ENCODE data around the gene ANO6.

Gene ANO6

GRCh38 chr12:45402288-45402687 lies 186.4 kb downstream of the ANO6 start:
- no peak for TF ChIP-seq CTCF (IDR thresholded peaks at IDR 0.05; ENCODE audit: borderline replicate concordance, insufficient read depth, low read depth, low read length)
- no peak overlapping the region for H3K4me3 ChIP-seq (ENCODE audit: low read depth, low read length)

- H3K4me3 ChIP-seq (ENCODE audit: low read depth, low read length), result no peak overlapping the region
- TF ChIP-seq CTCF (IDR thresholded peaks at IDR 0.05; ENCODE audit: borderline replicate concordance, insufficient read depth, low read depth, low read length), result no peak
Observed at GRCh38 chr12:45406988-45407850, 191.3 kb downstream of the ANO6 start.

- H3K4me3 ChIP-seq (ENCODE audit: low read depth, low read length), result no peak overlapping the region
- no peak for TF ChIP-seq CTCF (IDR thresholded peaks at IDR 0.05; ENCODE audit: borderline replicate concordance, insufficient read depth, low read depth, low read length)
Observed at GRCh38 chr12:45407981-45408728, 192.3 kb downstream of the ANO6 start.

- TF ChIP-seq CTCF (IDR thresholded peaks at IDR 0.05; ENCODE audit: borderline replicate concordance, insufficient read depth, low read depth, low read length), result no peak
- H3K4me3 ChIP-seq (ENCODE audit: low read depth, low read length), result no peak overlapping the region
Observed at GRCh38 chr12:45408729-45409114, 192.8 kb downstream of the ANO6 start.

- no peak for TF ChIP-seq CTCF (IDR thresholded peaks at IDR 0.05; ENCODE audit: borderline replicate concordance, insufficient read depth, low read depth, low read length)
Observed at GRCh38 chr12:45409966-45410365, 194.1 kb downstream of the ANO6 start.

GRCh38 chr12:45411626-45412025 lies 195.7 kb downstream of the ANO6 start:
- H3K4me3 ChIP-seq (ENCODE audit: low read depth, low read length), result no peak overlapping the region
- TF ChIP-seq CTCF (IDR thresholded peaks at IDR 0.05; ENCODE audit: borderline replicate concordance, insufficient read depth, low read depth, low read length), result no peak

More at GRCh38 chr12:45409966-45410365, 194.1 kb downstream of the ANO6 start:
- no peak overlapping the region for H3K4me3 ChIP-seq (ENCODE audit: low read depth, low read length)

Measured in GM12875 (cell line).